HG03342 (cell line): ENCODE data around the gene IGSF21.

ENCODE experiments used
- ATAC-seq: cut with Tn5 transposase; IDR thresholded peaks from one replicate; pipeline ENCODE4 v1.9.1; 2021; ENCODE audit warnings: mild to moderate bottlenecking, moderate library complexity; ENCODE audit not compliant: unreplicated experiment

IGSF21 gene

DNA sequence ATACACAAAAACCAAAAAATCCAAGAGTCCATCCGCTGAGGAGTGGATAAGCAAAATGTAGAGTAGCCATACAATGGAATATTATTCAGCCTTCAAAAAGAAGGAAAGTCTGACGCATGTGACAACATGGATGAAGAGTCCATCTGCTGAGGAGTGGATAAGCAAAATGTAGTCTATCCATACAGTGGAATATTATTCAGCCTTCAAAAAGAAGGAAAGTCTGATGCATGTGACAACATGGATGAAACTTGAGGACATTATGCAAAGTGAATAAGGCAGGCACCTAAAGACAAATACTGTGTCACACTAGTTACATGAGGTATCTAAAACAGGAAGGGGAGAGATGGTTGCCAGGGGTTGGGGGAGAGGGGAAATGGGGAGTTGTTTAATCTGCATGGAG is 14.0 kb upstream of the IGSF21 start:
- no peak for ATAC-seq

- no peak for ATAC-seq
These were observed 13.5 kb upstream of the IGSF21 start for GRCh38 chr1:18094096-18094495.

DNA sequence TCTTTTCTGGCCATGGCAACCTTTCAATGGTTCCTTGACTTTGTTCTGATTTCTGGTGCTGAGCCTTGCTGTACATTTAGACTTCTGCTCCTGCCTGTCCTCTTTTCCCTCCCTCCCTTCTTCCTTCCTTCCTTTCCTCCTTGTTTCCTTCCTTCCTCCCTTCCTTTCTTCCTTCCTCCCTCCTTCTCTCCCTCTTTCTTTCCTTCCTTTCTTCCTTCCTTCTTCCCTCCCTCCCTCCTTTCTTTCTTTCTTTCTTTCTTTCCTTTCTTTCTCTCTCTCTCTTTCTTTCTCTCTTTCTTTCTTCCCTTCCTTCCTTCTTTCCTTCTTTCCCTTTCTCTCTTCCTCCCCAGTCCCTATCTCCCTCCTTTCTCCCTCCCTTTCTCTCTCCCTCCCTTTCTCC is 10.4 kb upstream of the IGSF21 start:
- ATAC-seq, result no peak

DNA sequence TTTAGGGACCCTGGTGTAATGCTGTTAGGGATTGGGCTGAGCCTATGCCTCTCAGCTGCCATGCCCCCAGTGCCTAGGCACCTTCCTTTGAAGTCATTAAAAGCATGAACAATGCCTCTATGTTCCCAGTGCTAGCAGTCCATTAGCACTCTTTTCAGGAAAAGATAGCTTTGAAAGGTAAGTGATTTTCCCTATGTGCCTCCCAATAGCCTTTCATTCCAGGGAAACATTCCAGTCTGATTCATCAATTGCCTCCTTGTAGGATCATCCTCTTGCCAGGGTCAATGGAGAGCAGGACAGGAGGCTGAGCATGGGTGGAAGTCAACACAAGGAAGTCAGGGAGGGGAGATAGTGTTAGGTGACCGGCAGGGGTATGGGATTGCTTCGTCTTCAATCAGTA is 8.6 kb upstream of the IGSF21 start:
- no peak for ATAC-seq

GRCh38 chr1:18100060-18100459 is 7.5 kb upstream of the IGSF21 start:
- no peak for ATAC-seq

DNA sequence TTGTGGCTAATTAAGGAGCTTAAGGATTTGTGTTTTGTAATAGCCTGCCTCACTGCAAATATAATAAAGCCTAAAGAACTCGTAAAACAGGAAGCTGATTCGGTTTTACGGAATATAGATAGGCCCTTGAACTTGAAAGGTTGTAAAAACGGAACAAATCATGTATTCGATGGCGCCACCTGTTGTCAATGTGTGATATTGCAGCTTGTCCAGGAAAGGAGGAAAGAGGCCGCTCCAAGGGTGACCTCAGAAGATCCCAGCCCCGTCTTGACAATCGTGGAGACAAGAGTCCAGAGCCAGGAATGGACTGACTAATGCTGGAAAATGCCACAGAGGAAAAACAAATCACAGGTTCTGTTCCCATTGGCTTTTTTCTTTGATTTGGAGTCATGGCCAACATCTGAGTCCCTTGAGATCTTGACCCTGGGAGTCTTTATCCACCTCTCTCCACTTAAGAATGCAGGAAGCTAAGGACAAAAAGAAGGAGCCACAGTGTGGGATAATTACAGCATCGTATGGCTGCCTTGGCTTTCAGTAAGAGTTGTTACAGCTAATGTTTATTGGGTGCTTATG is 7.0 kb upstream of the IGSF21 start:
- ATAC-seq, result no peak

- ATAC-seq, result no peak
These were observed 6.1 kb upstream of the IGSF21 start for GRCh38 chr1:18101508-18101907.

- ATAC-seq, result no peak
These were observed 3.7 kb upstream of the IGSF21 start for GRCh38 chr1:18103788-18104421.

GRCh38 chr1:18104546-18105100 is 3.0 kb upstream of the IGSF21 start:
- ATAC-seq, result no peak

DNA sequence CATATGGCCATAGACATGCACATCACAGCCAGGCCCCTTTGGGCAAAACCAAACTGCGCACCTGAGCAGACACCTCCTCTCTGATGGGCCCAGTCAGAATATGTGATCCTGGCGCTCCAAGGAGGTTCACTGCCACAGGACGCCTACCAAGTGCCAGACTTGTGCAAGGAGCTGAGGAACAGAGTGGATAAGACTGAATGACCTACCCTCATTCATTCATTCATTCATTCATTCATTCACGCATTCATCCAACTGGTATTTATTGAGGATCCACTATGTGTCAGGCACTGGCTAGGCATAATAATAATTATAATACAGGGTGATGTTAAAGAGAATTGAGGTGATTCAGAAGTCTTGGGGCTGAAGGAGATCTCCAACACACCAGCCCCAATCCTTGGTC is 2.4 kb upstream of the IGSF21 start:
- ATAC-seq, result no peak

DNA sequence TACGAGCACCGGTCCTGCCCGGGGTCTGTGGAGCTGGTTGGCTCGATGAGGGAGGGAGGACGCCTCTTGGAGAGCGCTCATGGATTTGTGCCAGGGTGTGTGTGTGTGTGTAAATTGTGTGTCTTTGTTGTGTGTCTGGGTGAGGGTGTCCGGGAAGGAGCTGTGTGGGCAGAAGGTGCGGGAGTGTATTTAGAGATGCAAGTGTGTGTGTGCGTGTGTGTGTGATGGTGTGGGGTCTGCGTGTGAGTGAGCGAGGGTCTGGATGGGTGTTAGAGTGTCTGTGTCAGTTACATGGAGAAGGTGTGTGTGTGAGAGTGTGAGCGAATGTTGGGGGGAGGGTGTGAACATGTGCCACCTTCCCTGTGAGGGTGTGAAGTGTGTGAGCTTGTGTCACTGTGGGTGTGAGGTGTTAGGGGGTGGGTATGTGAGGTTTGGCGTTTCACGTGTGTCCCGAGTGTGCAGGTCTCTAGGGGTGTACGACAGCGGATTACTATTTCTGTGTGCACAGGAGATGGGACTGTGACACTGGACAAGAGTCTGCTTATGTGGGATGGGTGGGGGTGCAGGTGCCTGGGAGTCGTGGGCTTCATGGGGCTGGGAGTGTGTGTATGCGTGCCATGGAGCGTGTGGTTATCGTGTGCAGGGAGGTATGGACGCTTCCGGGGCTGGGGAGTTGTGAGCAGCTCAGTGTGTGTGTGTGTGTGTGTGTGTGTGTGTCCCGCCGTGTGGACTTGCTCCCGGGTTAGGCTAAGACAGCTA is 880 bp downstream of the IGSF21 start:
- ATAC-seq, result no peak

DNA sequence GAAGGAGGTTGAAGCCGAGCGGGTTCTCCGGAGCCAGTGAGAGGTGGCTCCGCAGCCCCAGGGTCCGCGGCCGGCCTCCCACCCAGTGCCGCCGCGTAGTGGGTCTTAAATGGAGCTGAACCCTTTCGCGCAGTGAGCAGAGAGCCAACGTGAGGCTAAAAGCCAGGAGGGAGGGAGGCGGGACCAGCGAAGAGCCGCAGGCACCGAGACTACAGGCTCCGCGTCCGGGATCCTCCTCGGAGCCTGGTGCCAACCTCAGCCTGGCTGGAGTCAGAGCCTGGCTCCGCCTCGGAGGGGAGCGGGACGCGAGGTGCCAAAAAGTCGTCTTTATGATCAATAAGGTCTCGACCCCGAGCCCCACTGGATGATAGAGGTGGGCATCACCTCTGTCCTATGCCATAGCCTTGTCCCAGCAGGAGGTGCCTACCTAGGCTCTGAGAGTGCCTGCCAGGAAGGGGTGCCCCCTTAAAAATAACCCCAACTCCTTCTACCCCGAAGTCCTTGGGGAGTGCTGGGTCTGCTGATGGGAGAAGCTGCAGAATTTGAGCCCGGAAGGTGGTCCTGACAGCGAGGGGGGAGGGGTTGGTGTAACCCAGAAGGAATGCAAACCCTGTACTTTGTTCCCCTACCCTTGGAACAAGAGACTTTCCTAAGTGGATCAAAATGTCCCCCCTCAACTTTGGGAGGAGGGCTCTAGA is 1.6 kb downstream of the IGSF21 start:
- ATAC-seq, result no peak

DNA sequence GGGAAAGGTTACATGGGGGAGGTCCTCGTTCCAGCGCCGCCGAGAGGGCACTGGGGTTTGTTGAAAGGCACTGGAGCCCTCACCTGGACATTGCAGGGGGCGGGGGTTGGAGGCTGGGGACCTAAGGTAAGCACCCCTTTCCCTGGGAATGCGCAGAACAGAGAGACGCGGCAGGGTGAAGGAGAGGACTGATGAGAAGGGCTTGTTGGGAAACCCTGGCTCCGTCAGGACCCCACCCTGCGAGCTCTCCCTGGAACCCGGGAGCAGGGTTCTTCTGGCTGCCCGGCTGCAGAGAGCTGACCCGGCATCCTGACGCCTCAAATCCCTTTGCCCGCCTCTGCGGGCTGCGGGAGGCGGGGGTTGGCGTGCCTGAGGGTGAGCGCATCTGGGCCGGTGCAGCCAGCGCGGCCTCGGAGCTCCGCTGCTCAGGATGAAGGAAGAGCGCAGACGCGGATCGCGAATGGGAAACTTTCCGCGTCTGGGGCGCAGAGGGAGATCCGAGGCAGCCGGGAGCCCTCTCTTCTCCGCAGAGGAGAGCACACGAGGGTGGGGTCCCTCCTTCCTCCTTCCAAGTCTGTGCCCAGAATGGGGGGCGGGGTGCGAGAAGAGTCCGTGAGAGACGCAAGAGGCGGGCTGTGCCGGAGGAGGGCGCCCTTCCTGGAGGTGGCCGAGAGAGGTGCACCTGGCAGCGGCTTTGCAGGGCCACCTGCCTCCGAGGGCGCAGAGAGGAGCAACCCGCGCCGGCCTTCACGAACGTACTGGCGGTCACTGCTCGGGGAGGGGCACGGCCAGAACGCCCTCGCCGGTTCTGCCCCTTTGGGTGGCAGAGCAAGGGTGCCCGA is 2.4 kb downstream of the IGSF21 start:
- no peak for ATAC-seq

DNA sequence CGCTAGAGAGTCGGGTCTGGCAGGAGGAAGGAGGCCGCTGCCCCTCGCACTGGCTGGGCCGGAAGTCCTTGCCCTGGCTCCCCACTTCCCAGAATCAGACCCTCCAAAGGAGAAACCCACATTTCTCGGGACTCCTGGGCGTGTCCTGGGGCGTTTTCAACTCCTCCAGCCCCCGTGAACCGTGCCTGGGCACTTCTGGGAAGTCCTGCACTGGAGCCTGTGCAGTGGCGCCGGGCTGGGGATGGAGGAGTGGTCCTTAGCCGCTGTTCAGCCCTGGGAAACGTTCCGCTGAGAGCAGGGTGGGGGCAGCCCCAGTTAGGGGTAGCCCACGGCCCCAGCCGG is 3.0 kb downstream of the IGSF21 start:
- ATAC-seq, result no peak

DNA sequence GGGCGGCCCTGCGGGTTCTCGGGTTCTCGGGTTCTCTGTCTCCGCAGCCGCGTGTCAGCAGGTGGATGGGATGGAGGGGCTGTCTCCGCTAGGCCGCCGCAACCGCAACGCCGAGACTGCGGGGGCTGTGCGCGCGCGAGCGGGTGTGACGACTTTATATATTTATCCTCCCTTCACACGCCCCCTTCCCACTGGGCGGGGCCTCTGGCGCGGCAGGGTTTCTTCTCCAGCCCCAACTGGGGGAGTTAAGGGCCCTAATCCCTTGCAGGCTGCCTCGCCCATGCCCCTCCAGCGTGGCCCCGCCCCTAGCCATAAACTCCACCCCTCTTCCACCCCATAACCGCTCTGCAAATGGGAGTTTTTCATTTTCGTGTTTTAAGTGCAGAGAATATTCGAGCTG is 3.4 kb downstream of the IGSF21 start:
- no peak for ATAC-seq

DNA sequence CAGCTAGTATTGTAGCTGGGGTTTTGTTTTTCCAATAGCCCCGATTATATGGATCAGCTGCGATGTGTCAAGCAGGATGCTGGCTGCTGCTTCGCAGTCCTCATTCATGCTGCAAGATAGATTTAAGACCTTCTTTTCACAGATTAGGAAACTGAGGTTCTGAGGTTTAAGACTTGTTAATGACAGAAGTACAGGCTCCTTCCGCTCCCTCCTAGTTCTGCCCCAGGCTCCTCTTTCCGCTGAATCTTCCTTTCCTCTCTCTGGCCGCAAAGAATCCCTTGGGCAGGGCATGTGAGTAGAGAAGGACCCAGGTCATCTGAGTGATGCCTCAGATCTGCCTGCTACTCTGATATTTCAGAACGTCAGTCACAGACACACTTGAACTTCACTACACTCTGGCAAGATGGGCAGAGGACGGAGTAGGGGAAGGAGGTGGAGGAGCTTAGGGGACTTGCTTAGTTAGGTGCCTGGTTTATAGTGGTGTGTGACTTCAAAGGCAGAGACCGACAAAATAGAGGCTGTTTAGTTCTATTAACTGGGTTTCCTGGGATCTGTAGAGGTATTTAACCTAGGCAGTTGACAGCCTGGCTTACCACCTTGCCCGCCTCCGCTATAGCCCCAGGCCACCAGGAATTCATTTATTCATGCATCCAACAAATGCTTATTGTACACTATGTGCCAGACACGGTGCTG is 4.2 kb downstream of the IGSF21 start:
- no peak for ATAC-seq

- no peak for ATAC-seq
These were observed 5.0 kb downstream of the IGSF21 start for GRCh38 chr1:18112611-18113010.

GRCh38 chr1:18114726-18115410 is 7.3 kb downstream of the IGSF21 start:
- ATAC-seq, result no peak

DNA sequence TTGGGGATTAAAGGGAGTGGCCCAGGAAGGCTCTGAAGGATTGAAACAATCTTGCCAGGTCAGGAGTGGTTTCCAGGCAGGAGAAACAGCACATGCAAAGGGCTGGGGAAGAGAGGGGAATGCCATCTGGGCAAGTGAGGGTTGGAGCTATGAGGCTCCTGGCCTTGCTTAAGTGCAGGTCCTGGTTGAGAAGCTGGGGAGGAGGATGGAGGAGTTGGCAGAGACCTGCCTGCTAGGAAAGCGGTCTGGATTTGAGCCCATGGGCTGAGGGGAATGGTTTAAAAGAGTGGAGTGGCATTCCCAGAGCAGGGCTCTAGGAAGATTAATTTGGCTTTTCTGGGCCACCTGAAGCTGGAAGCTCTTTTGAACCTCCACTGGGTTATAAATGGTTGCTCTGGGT is 9.2 kb downstream of the IGSF21 start:
- no peak for ATAC-seq

- ATAC-seq, result no peak
These were observed 10.5 kb downstream of the IGSF21 start for GRCh38 chr1:18118078-18118477.
